ENCODE results near the gene COL2A1. TPM values are rescaled to one million over a fixed set of nuclear protein-coding genes. Genes with fewer than 3 reads are reported as not detected.

The COL2A1 gene
- total and polyA plus RNA-seq, 4 donors, result 321 TPM; not detected in 3

GRCh38 chr12:47975036-47975620 lies 29.1 kb downstream of the COL2A1 start:
- no peaks in the 10 kb centered on the region for H3K4me1 ChIP-seq (ENCODE audit: control insufficient read depth in 4 of 4, insufficient read depth in 4 of 4, low read length in 3 of 4)
- no peaks in the 10 kb centered on the region for H3K27me3 ChIP-seq (ENCODE audit: control insufficient read depth in 4 of 4, insufficient read depth in 4 of 4, low read length in 3 of 4)
- H3K36me3 ChIP-seq (ENCODE audit: control insufficient read depth in 4 of 4, insufficient read depth in 3 of 4, low read depth in 1 of 4, low read length in 3 of 4), result no peaks in the 10 kb centered on the region
- no peak overlapping the region for H3K4me3 ChIP-seq (ENCODE audit: low read depth in 1 of 3, low read length in 3 of 3)
- DNase-seq (ENCODE audit: low spot score), result no peak
- no peak for TF ChIP-seq GABPA (IDR thresholded peaks at IDR 0.05 in 1 of 2, conservative IDR thresholded peaks at IDR 0.05 in 1 of 2)
- no peak for TF ChIP-seq YY1 (IDR thresholded peaks at IDR 0.05)
- no peak for TF ChIP-seq MAX (IDR thresholded peaks at IDR 0.05)
- TF ChIP-seq HNF4G (IDR thresholded peaks at IDR 0.05), result no peak
- TF ChIP-seq CTCF (IDR thresholded peaks at IDR 0.05; ENCODE audit: low read depth, low read length, missing input control), result no peak
- no peak for TF ChIP-seq ZBTB33 (IDR thresholded peaks at IDR 0.05)
- no peak for TF ChIP-seq EGR1 (IDR thresholded peaks at IDR 0.05; ENCODE audit: low read depth in 2 of 2)
- TF ChIP-seq FOXA1 (IDR thresholded peaks at IDR 0.05), result no peak
- no peak for TF ChIP-seq JUND (IDR thresholded peaks at IDR 0.05)
- no peaks in the 10 kb centered on the region for H3K9me3 ChIP-seq (ENCODE audit: control insufficient read depth in 4 of 4, low read length in 3 of 4)
- no peak overlapping the region for H3K27ac ChIP-seq (ENCODE audit: low read depth in 1 of 2, low read length in 2 of 2)
- no peak overlapping the region for H3K9ac ChIP-seq (ENCODE audit: low read depth in 1 of 2, low read length in 2 of 2)
- WGBS, result 97% methylated on average over 16 of the region's 16 CpGs

GRCh38 chr12:47973870-47974269 lies 30.4 kb downstream of the COL2A1 start:
- Histone ChIP-seq H3K9me3 (ENCODE audit: control insufficient read depth in 4 of 4, low read length in 3 of 4) (no peaks in the 10 kb centered on the region), H3K9ac (ENCODE audit: low read depth in 1 of 2, low read length in 2 of 2) (no peak overlapping the region), H3K36me3 (ENCODE audit: control insufficient read depth in 4 of 4, insufficient read depth in 3 of 4, low read depth in 1 of 4, low read length in 3 of 4) (peaks cover 0 to under 1% (median 0%) of the 10 kb centered on the region in 4 donors), H3K4me3 (ENCODE audit: low read depth in 1 of 3, low read length in 3 of 3) (no peak overlapping the region), H3K27ac (ENCODE audit: low read depth in 1 of 2, low read length in 2 of 2) (no peak overlapping the region), H3K27me3 (ENCODE audit: control insufficient read depth in 4 of 4, insufficient read depth in 4 of 4, low read length in 3 of 4) (no peaks in the 10 kb centered on the region), H3K4me1 (ENCODE audit: control insufficient read depth in 4 of 4, insufficient read depth in 4 of 4, low read length in 3 of 4) (no peaks in the 10 kb centered on the region)
- DNase-seq (ENCODE audit: low spot score), result no peak
- WGBS, result 95% methylated on average over 9 of the region's 9 CpGs
- TF ChIP-seq HNF4A (conservative IDR thresholded peaks at IDR 0.05), result no peak
- TF ChIP-seq JUND (IDR thresholded peaks at IDR 0.05), result no peak
- TF ChIP-seq GABPA (IDR thresholded peaks at IDR 0.05 in 1 of 2, conservative IDR thresholded peaks at IDR 0.05 in 1 of 2), result no peak
- no peak for TF ChIP-seq ATF3 (IDR thresholded peaks at IDR 0.05)
- no peak for TF ChIP-seq CTCF (IDR thresholded peaks at IDR 0.05; ENCODE audit: low read depth, low read length, missing input control)
- no peak for TF ChIP-seq SP1 (IDR thresholded peaks at IDR 0.05)
- no peak for TF ChIP-seq NR2F2 (IDR thresholded peaks at IDR 0.05)
- TF ChIP-seq HNF4G (IDR thresholded peaks at IDR 0.05), result no peak
- no peak for TF ChIP-seq FOXA1 (IDR thresholded peaks at IDR 0.05)
- no peak for TF ChIP-seq MAX (IDR thresholded peaks at IDR 0.05)
- TF ChIP-seq RXRA (IDR thresholded peaks at IDR 0.05), result no peak
- TF ChIP-seq ZBTB33 (IDR thresholded peaks at IDR 0.05), result no peak
- TF ChIP-seq FOXA2 (IDR thresholded peaks at IDR 0.05), result no peak
- no peak for TF ChIP-seq TAF1 (conservative IDR thresholded peaks at IDR 0.05)
- TF ChIP-seq RAD21 (IDR thresholded peaks at IDR 0.05), result no peak
- no peak for TF ChIP-seq REST (IDR thresholded peaks at IDR 0.05)
- TF ChIP-seq EGR1 (IDR thresholded peaks at IDR 0.05; ENCODE audit: low read depth in 2 of 2), result no peak
- TF ChIP-seq YY1 (IDR thresholded peaks at IDR 0.05), result no peak

All from liver (tissue), 9 donors.